Esophagus squamous epithelium (tissue), 4 donors: ENCODE data around the gene LAPTM4A.

ENCODE experiments used
- POLR2A ChIP-seq, 4 donors: fragments of 450-650 bp; IDR thresholded peaks; one replicate each; pipeline ENCODE4 v1.6.1; 2017; ENCODE audit warnings: antibody characterized with exemption in 4 of 4, mild to moderate bottlenecking in 4 of 4, moderate library complexity in 3 of 4
- TF ChIP-seq, protein P1 (sequence below), 6 experiments: fragments of 450-650 bp in 4 of 6; fragments of 200-600 bp in 2 of 6; sonication (generic) in 2 of 6; IDR thresholded peaks; one replicate each; pipeline ENCODE4 v1.5.1; 2016 to 2019; ENCODE audit warnings: antibody characterized with exemption in 6 of 6, mild to moderate bottlenecking in 4 of 6, moderate library complexity in 4 of 6

DNA sequence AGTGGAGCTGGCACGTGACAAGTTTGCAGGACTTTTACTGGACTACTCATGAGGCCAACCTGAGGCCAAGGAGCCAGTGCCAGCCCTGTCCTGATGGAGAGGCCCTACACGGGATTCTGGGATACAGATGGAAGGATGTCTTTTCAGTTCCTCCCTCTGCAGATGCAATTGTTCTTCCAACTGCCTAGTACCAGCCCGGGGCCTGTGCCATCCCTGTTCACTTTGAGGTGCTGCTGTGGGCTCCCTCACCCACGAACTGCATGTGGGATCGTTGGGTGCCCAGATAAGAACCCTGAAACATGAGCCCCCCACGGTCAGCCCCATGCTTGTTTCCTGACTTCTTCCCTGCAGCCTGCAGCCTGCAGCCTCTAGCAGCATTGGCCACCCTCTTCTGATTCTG, 25.3 kb upstream of the LAPTM4A start:
- TF ChIP-seq, protein P1, sequence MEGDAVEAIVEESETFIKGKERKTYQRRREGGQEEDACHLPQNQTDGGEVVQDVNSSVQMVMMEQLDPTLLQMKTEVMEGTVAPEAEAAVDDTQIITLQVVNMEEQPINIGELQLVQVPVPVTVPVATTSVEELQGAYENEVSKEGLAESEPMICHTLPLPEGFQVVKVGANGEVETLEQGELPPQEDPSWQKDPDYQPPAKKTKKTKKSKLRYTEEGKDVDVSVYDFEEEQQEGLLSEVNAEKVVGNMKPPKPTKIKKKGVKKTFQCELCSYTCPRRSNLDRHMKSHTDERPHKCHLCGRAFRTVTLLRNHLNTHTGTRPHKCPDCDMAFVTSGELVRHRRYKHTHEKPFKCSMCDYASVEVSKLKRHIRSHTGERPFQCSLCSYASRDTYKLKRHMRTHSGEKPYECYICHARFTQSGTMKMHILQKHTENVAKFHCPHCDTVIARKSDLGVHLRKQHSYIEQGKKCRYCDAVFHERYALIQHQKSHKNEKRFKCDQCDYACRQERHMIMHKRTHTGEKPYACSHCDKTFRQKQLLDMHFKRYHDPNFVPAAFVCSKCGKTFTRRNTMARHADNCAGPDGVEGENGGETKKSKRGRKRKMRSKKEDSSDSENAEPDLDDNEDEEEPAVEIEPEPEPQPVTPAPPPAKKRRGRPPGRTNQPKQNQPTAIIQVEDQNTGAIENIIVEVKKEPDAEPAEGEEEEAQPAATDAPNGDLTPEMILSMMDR (IDR thresholded peaks at IDR 0.05): no peak
- TF ChIP-seq POLR2A (IDR thresholded peaks at IDR 0.05): no peak
